ENCODE measurements around the gene PARD6G. TPM values are rescaled to one million over a fixed set of nuclear protein-coding genes. Genes with fewer than 3 reads are reported as not detected.

Gene PARD6G
- total RNA-seq, 1 donor from 2014 or later = 18.9 TPM

- no peaks in the 10 kb centered on the region for H3K27me3 Mint-ChIP-seq (ENCODE audit: unreplicated experiment)
- no peak for TF ChIP-seq CTCF (IDR thresholded peaks at IDR 0.05)
- H3K27ac Mint-ChIP-seq (ENCODE audit: unreplicated experiment) = peak within 1 kb of the TSS; percentile 90
- peak within 1 kb of the TSS; percentile 85 for H3K4me3 Mint-ChIP-seq (ENCODE audit: unreplicated experiment)
- DNase-seq (ENCODE audit: extremely low spot score, unreplicated experiment) = peak; percentile 94
- no peaks in the 10 kb centered on the region for H3K9me3 Mint-ChIP-seq (ENCODE audit: unreplicated experiment)
- peaks cover 2% of the 10 kb centered on the region for H3K36me3 Mint-ChIP-seq (ENCODE audit: unreplicated experiment)
- H3K4me1 Mint-ChIP-seq (ENCODE audit: unreplicated experiment) = peaks cover 25% of the 10 kb centered on the region
Measured at GRCh38 chr18:80108739-80109675, 138.3 kb downstream of the PARD6G start, which contains the start of gene ADNP2. Gene ADNP2, plus strand, starts transcription at chr18:80109262. Its CDS starts 8,281 bp downstream, at chr18:80117543.

GRCh38 chr18:80108121-80108536 is 139.2 kb downstream of the PARD6G start:
- H3K36me3 Mint-ChIP-seq (ENCODE audit: unreplicated experiment) = peaks cover 2% of the 10 kb centered on the region
- TF ChIP-seq CTCF (IDR thresholded peaks at IDR 0.05) = no peak
- no peaks in the 10 kb centered on the region for H3K27me3 Mint-ChIP-seq (ENCODE audit: unreplicated experiment)
- H3K9me3 Mint-ChIP-seq (ENCODE audit: unreplicated experiment) = no peaks in the 10 kb centered on the region
- H3K4me3 Mint-ChIP-seq (ENCODE audit: unreplicated experiment) = peak overlapping the region; percentile 71
- H3K4me1 Mint-ChIP-seq (ENCODE audit: unreplicated experiment) = peaks cover 26% of the 10 kb centered on the region
- no peak for DNase-seq (ENCODE audit: extremely low spot score, unreplicated experiment)
- H3K27ac Mint-ChIP-seq (ENCODE audit: unreplicated experiment) = peak overlapping the region; percentile 88

GRCh38 chr18:80107426-80107825 is 139.9 kb downstream of the PARD6G start:
- Mint-ChIP-seq H3K4me1 (ENCODE audit: unreplicated experiment) (peaks cover 23% of the 10 kb centered on the region), H3K9me3 (ENCODE audit: unreplicated experiment) (no peaks in the 10 kb centered on the region), H3K27me3 (ENCODE audit: unreplicated experiment) (no peaks in the 10 kb centered on the region), H3K4me3 (ENCODE audit: unreplicated experiment) (no peak overlapping the region), H3K27ac (ENCODE audit: unreplicated experiment) (no peak overlapping the region), H3K36me3 (ENCODE audit: unreplicated experiment) (peaks cover 2% of the 10 kb centered on the region)
- no peak for TF ChIP-seq CTCF (IDR thresholded peaks at IDR 0.05)
- DNase-seq (ENCODE audit: extremely low spot score, unreplicated experiment) = no peak

Other genes with a start within 250 kb of the PARD6G start
- 25.4 and 26.2 TPM in 2 replicates for gene RBFA, start 213.1 kb downstream of the PARD6G start, total RNA-seq
- 18.6 and 19.2 TPM in 2 replicates for gene ADNP2, start 138.3 kb downstream of the PARD6G start, total RNA-seq